ENCODE measurements around the gene HPS4.
"Not testable (repeated sequence)": the region's sequence is repeated elsewhere in the genome, so short reads cannot be mapped to it uniquely, and the experiment has no call there.

HPS4 gene

DNA sequence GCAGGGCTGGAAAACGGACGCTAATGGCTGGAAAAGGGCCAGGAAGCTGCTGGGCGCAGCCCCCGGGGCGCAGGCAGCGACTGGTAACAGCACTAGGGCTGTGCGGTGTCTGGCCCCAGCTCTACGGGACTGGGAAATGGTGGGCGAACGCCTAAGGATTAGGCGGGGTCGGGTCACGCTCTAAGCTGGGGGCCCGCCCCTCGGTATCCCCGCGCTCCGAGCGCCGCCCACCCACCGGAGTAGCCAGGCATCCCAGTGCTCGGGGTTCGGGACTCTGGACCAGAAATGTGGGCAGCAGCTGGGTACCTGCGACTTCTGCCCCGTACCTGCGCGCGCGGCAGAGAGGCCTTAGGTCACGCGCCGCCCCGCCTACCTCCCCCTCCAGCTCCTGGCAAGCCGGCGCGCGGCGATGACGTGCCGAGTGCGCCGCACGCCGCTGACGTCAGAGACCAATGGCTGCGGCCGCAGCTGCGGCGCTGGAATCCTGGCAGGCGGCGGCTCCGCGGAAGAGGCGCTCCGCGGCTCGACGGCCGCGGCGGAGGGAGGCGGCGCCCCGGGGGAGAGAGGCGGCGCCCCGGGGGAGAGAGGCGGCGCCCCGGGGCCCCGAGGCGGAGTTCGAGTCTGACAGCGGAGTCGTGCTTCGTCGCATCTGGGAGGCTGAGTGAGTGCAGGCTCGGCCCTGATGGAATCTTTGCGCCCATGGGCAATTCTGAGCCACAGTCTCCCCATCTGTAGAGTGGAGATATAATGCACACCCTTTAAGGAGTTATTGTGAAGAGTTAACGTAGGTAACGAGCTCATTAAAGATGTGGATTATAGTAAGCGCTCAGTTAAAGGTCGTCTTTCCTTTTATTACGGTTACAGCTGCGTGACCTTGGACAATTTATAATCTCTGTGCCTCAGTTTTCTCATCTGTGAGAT, at the start of gene HPS4, which contains the start of gene SRRD:
TSS of gene HPS4 (minus strand) at position 345 of the 921 bp plus-strand sequence. CDS start 2,021 bp downstream, outside the sequence.
TSS of gene SRRD (plus strand) at position 439 of the 921 bp plus-strand sequence. CDS start at position 453, 14 bp downstream.
- DNase-seq: peak; percentile 66

DNA sequence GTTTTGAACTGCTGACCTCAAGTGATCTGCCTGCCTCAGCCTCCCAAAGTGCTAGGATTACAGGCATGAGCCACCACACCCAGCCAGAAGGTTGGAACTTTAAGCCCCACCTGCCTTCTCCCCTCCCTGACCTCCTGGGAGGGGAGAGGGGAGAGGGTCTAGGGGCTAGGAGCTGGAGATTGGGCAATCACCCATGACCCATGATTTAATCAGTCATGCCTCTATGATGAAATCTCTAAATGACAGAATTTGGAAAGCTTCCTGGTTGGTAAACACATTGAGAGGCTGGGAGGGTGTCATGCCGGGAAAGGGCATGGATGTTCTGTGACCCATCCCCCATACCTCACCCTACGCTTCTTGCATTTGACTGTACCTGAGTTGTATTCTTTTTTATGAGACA, 45.8 kb upstream of the HPS4 start:
- DNase-seq: no peak

DNA sequence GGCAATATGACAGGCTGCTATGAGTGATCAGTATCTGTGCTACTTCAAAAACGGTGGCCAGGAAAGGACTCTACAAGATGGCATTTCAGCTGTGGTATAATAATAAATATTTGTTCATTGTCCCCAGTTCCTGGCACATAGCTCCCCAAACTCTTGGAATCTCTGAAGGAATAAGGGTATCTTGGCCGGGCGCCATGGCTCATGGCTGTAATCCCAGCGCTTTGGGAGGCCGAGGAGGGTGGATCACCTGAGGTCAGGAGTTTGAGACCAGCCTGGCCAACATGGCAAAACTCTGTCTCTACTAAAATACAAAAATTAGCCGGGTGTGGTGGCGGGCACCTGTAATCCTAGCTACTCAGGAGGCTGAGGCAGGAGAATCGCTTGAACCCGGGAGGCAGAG, 44.9 kb upstream of the HPS4 start:
- DNase-seq: not testable (repeated sequence)

DNA sequence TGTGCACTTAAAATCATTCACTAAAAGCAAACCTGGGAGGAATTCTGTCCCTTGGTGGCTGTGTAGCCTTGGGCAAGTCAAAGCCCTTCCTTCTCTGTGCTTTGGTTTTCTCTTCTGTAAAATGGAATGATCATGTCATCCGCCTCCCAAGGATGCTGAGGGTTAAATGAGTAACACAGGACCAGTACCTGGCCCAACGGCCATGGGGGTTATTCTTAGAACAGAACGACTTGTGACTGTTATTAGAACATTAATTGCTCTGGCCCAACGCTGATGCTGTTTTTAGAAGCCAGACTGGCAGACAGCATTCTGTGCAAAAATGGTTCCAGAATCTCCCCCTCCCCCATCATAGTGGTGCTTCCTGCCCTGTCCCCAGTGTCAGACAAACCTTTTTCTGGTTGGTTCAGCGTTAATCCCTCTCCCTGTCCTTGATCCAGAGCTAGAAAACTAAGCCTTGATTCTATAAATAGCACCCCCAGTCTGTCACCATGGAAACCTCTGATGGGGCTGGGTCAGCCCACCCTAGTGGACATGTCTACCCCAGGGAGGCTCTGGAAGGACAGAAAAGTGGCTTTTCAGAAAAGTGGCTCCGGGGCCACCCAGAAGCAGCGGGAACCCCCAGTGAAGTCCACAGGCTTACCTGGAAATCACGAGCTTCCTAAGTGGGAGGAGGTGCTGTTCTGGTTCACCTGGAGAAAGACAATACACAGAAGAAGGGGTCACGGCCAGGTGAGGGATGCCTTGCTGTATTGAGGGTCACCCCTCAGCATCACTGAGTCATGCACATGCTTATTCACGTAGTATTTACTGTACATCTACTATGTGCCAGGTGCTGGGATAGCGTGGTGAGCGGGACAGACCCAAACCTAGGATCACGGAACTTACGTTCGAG, 44.2 kb upstream of the HPS4 start:
- DNase-seq: no peak

DNA sequence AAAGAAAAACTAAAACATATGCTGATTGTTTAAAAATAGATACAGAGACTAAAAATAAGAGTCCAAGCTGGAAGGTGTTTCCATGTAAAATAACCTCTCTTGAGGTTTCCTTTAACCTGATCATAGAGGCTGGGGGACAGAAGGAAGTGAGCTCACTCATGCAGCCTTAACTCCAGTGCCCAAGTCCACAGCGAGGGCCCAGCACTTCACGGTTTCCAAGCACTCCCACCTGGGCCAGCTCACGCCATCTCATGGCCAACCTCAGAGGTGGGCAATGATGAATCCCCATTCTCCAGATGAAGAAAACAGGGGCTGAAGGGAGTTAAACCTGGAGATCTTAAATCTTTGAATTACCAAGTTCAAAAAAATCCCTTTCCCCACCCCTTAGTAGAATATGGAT, 43.6 kb upstream of the HPS4 start:
- no peak for DNase-seq

DNA sequence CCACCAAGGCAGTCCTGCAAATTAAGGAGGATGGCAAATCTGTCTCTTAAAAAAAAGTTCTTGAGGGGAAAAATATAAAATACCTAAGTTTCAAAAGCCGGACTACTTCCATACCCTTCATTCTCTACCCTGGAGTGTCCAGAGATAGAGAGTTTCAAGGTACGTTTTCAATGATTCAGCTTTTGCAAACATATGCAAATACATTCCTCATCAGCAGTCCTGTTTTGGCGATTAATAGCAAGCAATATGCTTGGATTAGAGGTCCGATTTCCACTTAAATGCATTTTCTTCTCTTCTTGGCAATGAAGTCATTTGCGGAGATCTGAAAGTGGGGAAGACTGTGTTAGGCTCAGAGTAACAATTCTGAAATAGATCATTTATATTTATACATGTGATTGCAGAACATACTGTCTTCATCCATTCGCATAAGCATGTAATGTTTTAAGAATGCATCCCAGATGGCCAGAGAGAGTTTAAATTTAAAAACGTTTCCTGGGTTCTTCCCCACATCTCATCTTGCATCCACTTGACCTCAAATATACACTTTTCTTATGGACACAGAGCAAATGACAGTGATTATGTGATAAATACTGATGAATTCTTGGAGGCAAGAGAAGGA, 42.5 kb upstream of the HPS4 start:
- no peak for DNase-seq

DNA sequence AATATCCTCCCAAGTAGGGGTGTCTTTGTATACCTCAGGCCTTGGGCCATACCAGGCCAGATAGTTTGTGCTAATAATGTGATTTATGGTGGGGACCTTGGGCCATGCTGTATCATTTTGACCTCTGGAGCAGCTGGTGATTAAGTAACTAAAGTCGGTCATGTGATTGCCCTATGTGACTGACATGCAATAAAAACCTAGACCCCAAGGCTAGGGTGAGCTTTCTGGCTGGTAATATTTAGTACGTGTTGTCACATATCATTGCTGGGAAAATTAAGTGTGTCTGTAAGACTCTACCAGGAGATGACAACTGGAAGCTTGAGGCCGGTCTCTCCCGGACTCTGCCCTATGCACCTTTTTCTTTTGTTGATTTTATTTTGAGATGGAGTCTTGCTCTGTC, 41.3 kb upstream of the HPS4 start:
- DNase-seq: no peak

DNA sequence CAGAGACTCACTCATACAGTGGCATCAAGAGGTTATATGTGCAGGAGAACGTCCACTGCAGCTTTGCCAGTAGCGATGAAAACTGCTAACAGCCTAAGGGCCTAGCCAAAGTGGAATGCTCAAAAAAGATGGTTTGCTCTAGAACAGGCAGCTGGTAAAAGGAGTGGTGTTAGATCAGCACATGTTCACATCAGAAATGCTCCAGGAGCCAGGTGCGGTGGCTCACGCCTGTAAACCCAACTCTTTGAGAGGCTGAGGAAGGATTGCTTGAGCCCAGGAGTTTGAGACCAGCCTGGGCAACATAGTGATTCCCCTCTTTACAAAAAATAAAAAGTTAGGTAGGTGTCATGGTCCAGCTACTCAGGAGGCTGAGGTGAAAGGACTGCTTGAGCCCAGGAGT, 39.0 kb upstream of the HPS4 start:
- DNase-seq: no peak

DNA sequence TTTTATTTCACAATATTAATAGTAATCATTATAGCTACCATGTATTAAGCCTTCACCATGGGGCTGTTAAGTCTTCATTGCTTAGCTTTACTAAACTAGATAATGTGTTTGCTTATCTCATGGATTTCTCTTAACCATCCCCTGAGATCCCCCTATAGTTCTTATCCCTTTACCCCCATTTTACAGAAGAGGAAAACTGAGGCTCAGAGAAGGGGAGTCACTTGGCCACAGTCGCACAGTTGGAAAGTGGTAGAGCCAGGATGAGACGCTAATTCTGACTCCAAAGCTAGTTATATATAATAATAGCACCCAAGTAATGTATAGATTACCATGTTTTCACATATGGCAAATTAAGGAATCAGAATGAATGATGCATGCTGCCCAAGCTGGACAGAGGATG, 38.4 kb upstream of the HPS4 start:
- DNase-seq: no peak

DNA sequence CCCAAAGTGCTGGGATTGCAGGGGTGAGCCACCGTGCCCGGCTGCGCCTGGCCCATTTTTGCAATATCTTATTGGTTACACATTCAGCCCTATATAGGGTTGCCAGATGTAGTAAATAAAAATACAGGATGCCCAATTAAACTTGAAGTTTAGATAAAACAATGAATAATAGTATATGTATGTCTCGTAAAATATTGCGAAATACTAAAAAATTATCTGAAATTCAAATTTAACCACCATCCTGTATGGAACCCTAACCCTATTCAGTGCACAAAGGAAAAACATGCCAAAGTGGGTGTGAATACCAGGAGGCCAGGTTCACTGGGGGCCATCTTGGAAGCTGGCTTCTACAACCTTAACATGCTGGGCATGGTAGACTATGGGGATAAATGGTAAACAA, 33.8 kb upstream of the HPS4 start:
- DNase-seq: no peak

DNA sequence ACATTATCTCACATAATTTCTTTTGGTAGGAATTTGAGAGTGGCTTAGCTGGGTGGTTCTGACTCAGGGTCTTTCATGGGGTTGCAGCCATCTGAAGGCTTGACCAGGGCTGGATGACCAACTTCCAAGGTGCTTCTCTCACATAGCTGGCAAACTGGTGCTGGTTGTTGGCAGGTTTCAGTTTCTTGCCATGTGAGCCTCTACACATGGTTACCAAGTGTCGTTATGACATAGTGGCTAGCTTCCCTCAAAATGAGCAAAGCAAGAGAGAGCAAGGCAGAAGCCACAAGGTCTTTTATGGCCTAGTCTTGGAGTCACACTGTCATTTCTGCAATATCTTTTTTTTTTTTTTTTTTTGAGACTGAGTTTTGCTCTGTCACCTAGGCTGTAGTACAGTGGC, 32.9 kb upstream of the HPS4 start:
- no peak for DNase-seq

DNA sequence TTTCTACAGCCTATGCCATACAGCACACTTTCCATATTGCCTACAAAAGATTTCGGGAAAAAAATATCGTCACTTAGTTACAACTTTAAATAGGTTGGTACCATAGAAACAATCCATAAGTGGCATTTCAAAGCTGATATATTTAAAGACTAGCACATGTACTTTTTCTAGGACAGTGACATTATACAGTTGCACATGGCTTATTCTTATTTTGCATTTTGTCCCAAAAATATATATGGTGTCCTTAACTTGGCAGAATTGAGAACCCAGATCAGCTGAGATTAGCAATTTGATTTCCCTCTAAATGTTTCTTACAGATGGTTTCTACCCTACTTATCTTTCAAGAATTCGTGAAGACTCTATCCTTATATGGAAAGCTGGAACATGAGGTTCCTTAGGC, 32.3 kb upstream of the HPS4 start:
- no peak for DNase-seq

DNA sequence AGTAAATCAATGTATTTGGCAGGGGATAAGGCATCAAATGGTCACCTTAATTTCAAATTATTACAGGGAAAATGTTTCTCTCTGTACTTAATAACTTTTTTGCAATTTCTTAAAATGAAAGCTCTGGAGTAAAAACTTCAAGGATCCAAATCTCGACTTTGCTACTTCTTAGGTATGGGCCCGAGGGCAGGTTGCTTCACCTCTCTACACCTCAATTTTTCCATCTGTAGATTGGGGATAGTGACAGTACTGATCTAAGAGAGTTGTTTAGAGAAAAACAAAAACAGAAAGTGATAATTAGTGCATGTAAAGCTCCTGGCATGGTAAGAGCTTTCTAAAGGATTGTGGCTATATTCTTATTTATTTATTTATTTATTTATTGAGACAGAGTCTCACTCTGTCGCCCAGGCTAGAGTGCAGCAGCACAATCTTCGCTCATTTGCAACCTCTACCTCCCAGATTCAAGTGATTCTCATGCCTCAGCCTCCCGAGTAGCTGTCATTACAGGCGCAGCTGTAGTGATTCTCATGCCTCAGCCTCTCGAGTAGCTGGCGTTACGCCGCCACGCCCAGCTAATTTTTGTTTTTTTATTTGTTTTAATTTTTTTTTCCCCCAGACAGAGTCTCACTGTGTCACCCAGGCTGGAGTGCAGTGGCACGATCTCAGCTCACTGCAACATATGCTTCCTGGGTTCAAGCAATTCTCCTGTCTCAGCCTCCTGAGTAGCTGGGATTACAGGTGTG, 31.0 kb upstream of the HPS4 start:
- DNase-seq: no peak

DNA sequence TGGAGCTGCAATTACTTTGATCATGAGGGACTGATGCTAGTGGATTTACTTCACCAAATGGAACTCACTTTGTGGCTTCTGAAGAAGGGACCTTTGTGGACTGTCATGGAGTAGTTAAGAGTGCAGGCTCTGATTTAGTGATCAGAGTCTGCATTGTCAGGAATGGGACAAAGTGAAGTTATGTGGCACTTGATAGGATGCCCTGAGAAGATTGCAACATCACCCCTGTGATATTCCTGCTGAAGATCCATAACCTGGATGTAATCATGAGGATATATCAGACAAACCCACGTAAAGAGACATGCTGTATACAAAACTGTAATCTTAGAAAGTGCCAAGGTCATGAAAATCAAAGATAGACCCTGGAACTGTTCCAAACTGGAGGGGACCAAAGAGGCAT, 30.3 kb upstream of the HPS4 start:
- no peak for DNase-seq

DNA sequence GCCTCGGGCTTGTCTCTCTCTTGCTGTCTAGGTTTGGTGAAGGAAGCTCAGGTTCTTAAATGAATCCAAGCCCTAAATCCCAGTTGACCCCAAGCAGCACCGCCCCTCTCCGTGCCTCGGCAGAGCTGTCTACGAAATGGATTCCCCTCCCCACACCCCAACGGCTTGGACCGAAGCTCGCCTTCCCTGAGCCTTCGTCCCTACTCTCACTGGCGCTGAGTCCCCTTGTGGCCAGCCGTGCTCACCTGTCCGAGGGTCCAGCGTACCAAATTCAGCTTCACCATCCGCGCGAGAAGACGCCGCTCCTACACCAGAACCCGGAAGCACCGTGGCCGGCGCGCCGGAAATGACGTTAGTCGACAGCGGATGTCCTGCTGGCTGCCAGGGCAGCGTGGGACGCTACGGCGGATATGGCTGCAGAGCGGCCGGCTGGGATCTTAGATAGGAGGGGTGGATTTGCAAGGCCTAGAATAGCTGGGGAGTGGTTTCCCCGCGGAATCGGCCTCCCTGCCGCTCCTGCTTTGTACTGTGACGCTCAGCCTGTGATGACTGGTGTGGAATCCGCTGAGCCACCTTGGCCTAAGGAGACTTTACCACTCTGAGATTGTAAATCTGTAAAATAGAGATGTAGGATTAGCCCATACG, 28.7 kb upstream of the HPS4 start, which contains the start of gene TFIP11:
TSS of gene TFIP11 (minus strand) at position 325 of the 645 bp plus-strand sequence. CDS start 2,201 bp downstream, outside the sequence.
- DNase-seq: peak; percentile 86

DNA sequence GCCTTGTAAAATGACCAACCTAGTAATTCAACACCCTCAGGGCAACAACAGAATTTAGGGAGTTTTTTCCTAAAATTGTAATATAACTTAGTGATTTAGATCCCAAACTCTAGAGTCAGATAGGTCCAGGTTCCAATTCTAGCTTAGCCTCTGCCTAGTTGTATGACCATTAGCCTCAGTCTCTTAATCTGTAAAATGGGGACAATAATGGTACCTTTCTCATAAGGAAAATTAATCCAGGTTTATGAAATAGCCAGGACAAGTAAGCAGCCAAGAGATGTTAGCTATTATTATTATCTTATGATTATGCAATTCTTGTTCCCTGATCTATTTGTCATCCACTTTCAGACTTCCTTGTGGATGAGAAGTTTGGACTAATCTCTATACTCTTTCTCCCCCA, 24.6 kb upstream of the HPS4 start:
- DNase-seq: no peak

DNA sequence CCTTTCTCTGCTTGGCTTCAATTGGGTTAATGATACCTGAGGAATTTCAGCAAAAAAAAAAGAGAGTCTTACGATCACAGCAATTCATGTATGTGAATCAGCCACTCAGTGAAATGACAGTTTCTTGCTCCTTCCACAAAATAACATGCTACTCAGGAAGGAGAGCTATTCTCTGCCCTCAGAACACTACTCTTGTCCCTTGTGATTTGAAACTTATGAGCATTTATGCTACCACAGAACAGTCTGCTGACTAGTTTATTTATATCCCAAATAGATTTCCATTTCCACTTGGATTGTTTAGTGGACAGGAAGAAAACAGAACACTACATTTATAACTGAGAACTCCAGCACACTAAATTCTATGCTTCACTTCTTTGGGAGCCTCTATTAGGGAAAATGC, 20.2 kb upstream of the HPS4 start:
- no peak for DNase-seq

DNA sequence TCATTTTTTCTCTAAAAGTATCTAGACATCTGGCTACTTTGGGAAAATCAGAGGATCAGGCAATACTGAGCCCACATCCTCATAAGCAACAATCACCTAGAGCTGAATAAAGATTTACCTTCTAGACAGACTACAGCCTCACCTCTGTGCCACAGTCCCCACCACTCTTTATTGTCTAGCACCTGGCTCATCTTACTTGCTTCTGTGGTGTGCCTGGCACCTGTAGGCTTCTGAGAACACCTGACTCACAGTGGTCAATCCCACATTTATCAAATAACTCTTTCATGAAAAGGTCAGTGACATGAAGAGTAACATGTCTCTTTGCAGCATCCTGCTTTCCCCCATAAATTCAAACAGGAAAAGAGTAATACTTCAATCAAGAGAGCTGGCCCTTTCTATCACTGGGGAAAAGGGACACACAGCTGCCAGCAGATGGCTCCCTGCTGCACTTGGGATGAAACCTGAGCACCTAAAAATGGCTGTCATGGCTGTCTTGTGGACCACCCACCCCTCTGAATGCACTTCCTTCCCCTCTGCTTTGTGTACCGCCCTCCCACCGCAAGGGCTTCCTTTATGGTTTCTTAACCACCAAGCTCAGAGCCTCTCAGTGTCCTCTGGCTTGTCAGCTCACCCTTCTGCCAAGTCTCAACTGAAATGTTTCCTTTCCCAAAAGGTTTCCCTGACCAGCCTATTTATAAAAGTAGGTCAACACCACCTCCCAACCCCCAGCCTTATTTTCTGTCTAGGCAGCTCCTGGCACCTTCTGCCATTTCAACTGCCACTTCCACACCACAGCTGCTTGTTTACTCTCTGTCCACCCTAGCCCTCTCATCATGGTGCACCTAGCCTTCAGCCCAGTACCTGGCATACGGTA, 19.3 kb upstream of the HPS4 start:
- no peak for DNase-seq

DNA sequence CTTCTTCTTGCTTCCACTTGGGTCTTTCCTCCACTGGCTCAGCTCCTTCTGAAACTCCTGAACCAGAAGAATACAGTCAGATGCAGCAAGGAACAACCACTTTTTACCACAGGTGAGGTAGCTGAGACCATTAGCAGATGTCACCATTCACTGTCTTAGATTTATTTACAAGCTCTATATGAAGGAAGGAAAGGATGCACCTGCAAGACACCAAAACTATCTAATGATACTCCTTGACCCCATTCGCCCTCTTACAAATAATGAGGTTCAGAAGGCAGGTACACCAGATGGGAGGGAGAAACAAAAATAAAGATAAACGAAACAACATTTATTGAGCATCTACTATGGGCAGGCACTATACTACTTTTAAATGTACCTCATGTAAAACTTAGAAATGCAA, 18.4 kb upstream of the HPS4 start:
- no peak for DNase-seq

DNA sequence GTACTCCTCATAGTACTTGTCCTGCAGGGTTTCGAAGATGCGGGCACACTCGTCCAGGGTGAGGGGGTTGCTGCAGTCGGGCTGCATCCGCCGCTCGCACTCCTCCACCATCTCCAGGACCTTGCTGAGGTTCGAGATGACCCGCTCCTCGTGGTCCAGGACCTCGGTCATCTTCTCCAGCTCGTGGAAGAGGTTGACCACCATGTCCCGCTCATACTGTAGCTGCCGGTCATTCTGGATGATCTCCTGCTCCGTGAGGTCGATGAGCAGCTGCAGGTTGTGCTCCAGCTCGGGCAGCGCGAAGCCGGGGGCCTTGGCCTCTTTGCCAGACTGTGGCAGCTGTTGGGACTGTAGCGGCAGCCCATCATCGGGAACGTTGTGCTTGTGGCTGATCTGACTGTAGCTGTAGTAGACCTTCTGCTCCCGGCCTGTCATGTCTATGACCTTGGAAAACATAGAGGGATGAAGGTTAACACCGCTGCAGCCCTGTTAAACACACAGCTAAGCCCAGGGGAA, 15.7 kb upstream of the HPS4 start:
- no peak for DNase-seq

DNA sequence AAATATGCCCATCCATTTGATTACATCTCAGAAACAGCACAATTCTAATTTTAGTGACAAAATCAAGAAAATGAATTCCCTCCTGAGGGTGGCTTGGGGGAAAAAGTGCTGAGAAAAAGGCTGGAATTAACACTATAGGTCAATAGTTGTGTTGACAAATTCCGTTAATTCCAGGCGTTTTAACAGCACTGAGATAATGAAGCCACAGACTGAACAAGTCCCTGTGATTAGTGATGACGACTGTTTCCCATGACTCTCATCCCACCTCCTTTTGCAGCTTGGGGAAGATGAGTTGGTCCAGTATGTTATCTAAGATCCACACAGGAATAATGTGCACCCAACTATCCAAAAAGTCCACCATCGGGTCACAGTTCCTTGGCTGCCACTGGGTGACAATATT, 12.9 kb upstream of the HPS4 start:
- no peak for DNase-seq

All from amniotic stem cell (primary cell).